Activated T-cell treated with anti-CD3 and anti-CD28 coated beads, Interleukin-2, amount 50 U/mL, for 4 hours (primary cell): ENCODE measurements around the gene FRY. TPM values are rescaled to one million over a fixed set of nuclear protein-coding genes. Genes with fewer than 3 reads are reported as not detected.

ENCODE experiments used
- ATAC-seq, 2 donors: fragments of 200-7000 bp; cut with Tn5 transposase; one replicate each; pipeline ENCODE4 v1.10.0; 2021
- DNase-seq: peaks from one replicate; pipeline ENCODE4 v3.0.0-alpha.2; 2020
- H3K27me3 Mint-ChIP-seq: one replicate; pipeline ENCODE4 v1.8.0; 2021; ENCODE audit warnings: low read depth, mixed read lengths
- H3K36me3 Mint-ChIP-seq: one replicate; pipeline ENCODE4 v1.8.0; 2022; ENCODE audit warnings: mixed read lengths; ENCODE audit not compliant: insufficient read depth
- H3K4me1 Mint-ChIP-seq: one replicate; pipeline ENCODE4 v1.8.0; 2021; ENCODE audit warnings: low read depth, mixed read lengths
- H3K4me3 Mint-ChIP-seq: one replicate; pipeline ENCODE4 v1.8.0; 2021; ENCODE audit warnings: mild to moderate bottlenecking, moderate library complexity, mixed read lengths
- H3K9me3 Mint-ChIP-seq: one replicate; pipeline ENCODE4 v1.8.0; 2021; ENCODE audit warnings: mixed read lengths
- total RNA-seq, 3 donors: library from RNA; stranded (reverse); gene quantifications; one replicate each; pipeline ENCODE4 v1.2.1, GENCODE V29; 2021

The FRY gene
- total RNA-seq, 3 donors from 2014 or later, result 0.74 to 1.0 (median 0.87) TPM

- no peaks in the 10 kb centered on the region for H3K9me3 Mint-ChIP-seq
- H3K4me3 Mint-ChIP-seq, result no peak overlapping the region
- no peaks in the 10 kb centered on the region for H3K4me1 Mint-ChIP-seq
- DNase-seq, result no peak
- H3K27me3 Mint-ChIP-seq, result no peaks in the 10 kb centered on the region
- peaks cover 3% of the 10 kb centered on the region for H3K36me3 Mint-ChIP-seq
- ATAC-seq, result no peak
Observed at GRCh38 chr13:32245555-32245954, 214.0 kb downstream of the FRY start.

- Mint-ChIP-seq H3K9me3 (no peaks in the 10 kb centered on the region), H3K4me3 (no peak overlapping the region), H3K4me1 (no peaks in the 10 kb centered on the region), H3K27me3 (no peaks in the 10 kb centered on the region), H3K36me3 (peaks cover 3% of the 10 kb centered on the region)
- ATAC-seq (peak; percentile 53 to 54), DNase-seq (no peak)
Observed at GRCh38 chr13:32246468-32246867, 214.9 kb downstream of the FRY start.

- Mint-ChIP-seq H3K27me3 (no peaks in the 10 kb centered on the region), H3K36me3 (peaks cover 6% of the 10 kb centered on the region), H3K4me3 (no peak overlapping the region), H3K9me3 (no peaks in the 10 kb centered on the region), H3K4me1 (no peaks in the 10 kb centered on the region)
- ATAC-seq (no peak), DNase-seq (no peak)
Observed at GRCh38 chr13:32247887-32248286, 216.3 kb downstream of the FRY start.

- ATAC-seq, result no peak
- no peaks in the 10 kb centered on the region for H3K27me3 Mint-ChIP-seq
- H3K4me1 Mint-ChIP-seq, result no peaks in the 10 kb centered on the region
- DNase-seq, result no peak
- no peaks in the 10 kb centered on the region for H3K9me3 Mint-ChIP-seq
- no peak overlapping the region for H3K4me3 Mint-ChIP-seq
- peaks cover 6% of the 10 kb centered on the region for H3K36me3 Mint-ChIP-seq
Observed at GRCh38 chr13:32248801-32249200, 217.2 kb downstream of the FRY start.

- Mint-ChIP-seq H3K4me3 (no peak overlapping the region), H3K9me3 (no peaks in the 10 kb centered on the region), H3K27me3 (no peaks in the 10 kb centered on the region), H3K36me3 (peaks cover 3% of the 10 kb centered on the region), H3K4me1 (no peaks in the 10 kb centered on the region)
- DNase-seq (no peak), ATAC-seq (no peak)
Observed at GRCh38 chr13:32252812-32253438, 221.4 kb downstream of the FRY start.

GRCh38 chr13:32253911-32254399 lies 222.4 kb downstream of the FRY start:
- DNase-seq, result no peak
- no peak overlapping the region for H3K4me3 Mint-ChIP-seq
- H3K36me3 Mint-ChIP-seq, result peaks cover 3% of the 10 kb centered on the region
- no peak for ATAC-seq
- H3K9me3 Mint-ChIP-seq, result no peaks in the 10 kb centered on the region
- no peaks in the 10 kb centered on the region for H3K27me3 Mint-ChIP-seq
- H3K4me1 Mint-ChIP-seq, result no peaks in the 10 kb centered on the region

- H3K27me3 Mint-ChIP-seq, result no peaks in the 10 kb centered on the region
- no peaks in the 10 kb centered on the region for H3K9me3 Mint-ChIP-seq
- ATAC-seq (no peak), DNase-seq (no peak)
- peaks cover 3% of the 10 kb centered on the region for H3K36me3 Mint-ChIP-seq
- no peaks in the 10 kb centered on the region for H3K4me1 Mint-ChIP-seq
- no peak overlapping the region for H3K4me3 Mint-ChIP-seq
Observed at GRCh38 chr13:32254416-32254815, 222.8 kb downstream of the FRY start.

- H3K27me3 Mint-ChIP-seq, result no peaks in the 10 kb centered on the region
Observed at GRCh38 chr13:32254916-32255723, 223.5 kb downstream of the FRY start.

GRCh38 chr13:32255724-32256109 lies 224.1 kb downstream of the FRY start:
- Mint-ChIP-seq H3K4me3 (no peak overlapping the region), H3K36me3 (peaks cover 3% of the 10 kb centered on the region), H3K9me3 (no peaks in the 10 kb centered on the region), H3K4me1 (no peaks in the 10 kb centered on the region), H3K27me3 (no peaks in the 10 kb centered on the region)
- ATAC-seq (no peak), DNase-seq (no peak)

More at GRCh38 chr13:32254916-32255723, 223.5 kb downstream of the FRY start:
- Mint-ChIP-seq H3K4me1 (no peaks in the 10 kb centered on the region), H3K36me3 (peaks cover 3% of the 10 kb centered on the region), H3K9me3 (no peaks in the 10 kb centered on the region), H3K4me3 (no peak overlapping the region)
- no peak for ATAC-seq
- no peak for DNase-seq

- no peak for DNase-seq
- no peak for ATAC-seq
- Mint-ChIP-seq H3K4me1 (no peaks in the 10 kb centered on the region), H3K9me3 (no peaks in the 10 kb centered on the region), H3K36me3 (peaks cover 3% of the 10 kb centered on the region), H3K4me3 (no peak overlapping the region), H3K27me3 (no peaks in the 10 kb centered on the region)
Observed at GRCh38 chr13:32256243-32256642, 224.7 kb downstream of the FRY start.

GRCh38 chr13:32257649-32258048 lies 226.1 kb downstream of the FRY start:
- Mint-ChIP-seq H3K9me3 (no peaks in the 10 kb centered on the region), H3K4me3 (no peak overlapping the region), H3K36me3 (no peaks in the 10 kb centered on the region), H3K4me1 (no peaks in the 10 kb centered on the region), H3K27me3 (no peaks in the 10 kb centered on the region)
- no peak for ATAC-seq
- DNase-seq, result no peak

- no peak overlapping the region for H3K4me3 Mint-ChIP-seq
- H3K9me3 Mint-ChIP-seq, result no peaks in the 10 kb centered on the region
- H3K36me3 Mint-ChIP-seq, result no peaks in the 10 kb centered on the region
- no peaks in the 10 kb centered on the region for H3K4me1 Mint-ChIP-seq
- DNase-seq, result no peak
- no peaks in the 10 kb centered on the region for H3K27me3 Mint-ChIP-seq
- no peak for ATAC-seq
Observed at GRCh38 chr13:32259116-32259515, 227.5 kb downstream of the FRY start.

GRCh38 chr13:32261567-32261966 lies 230.0 kb downstream of the FRY start:
- no peak for ATAC-seq
- DNase-seq, result no peak
- H3K9me3 Mint-ChIP-seq, result no peaks in the 10 kb centered on the region
- H3K4me1 Mint-ChIP-seq, result no peaks in the 10 kb centered on the region
- H3K36me3 Mint-ChIP-seq, result no peaks in the 10 kb centered on the region
- no peaks in the 10 kb centered on the region for H3K27me3 Mint-ChIP-seq
- H3K4me3 Mint-ChIP-seq, result no peak overlapping the region

- H3K4me1 Mint-ChIP-seq, result no peaks in the 10 kb centered on the region
- no peak for ATAC-seq
- no peaks in the 10 kb centered on the region for H3K9me3 Mint-ChIP-seq
- no peak overlapping the region for H3K4me3 Mint-ChIP-seq
- no peak for DNase-seq
- no peaks in the 10 kb centered on the region for H3K27me3 Mint-ChIP-seq
- H3K36me3 Mint-ChIP-seq, result no peaks in the 10 kb centered on the region
Observed at GRCh38 chr13:32262165-32262564, 230.6 kb downstream of the FRY start.

- Mint-ChIP-seq H3K36me3 (no peaks in the 10 kb centered on the region), H3K4me3 (no peak overlapping the region), H3K4me1 (no peaks in the 10 kb centered on the region), H3K9me3 (no peaks in the 10 kb centered on the region), H3K27me3 (no peaks in the 10 kb centered on the region)
- no peak for DNase-seq
- no peak for ATAC-seq
Observed at GRCh38 chr13:32262619-32263018, 231.0 kb downstream of the FRY start.
